LHCN-M2 (cell line): ENCODE results near the gene ATG7. TPM values are rescaled to one million over a fixed set of nuclear protein-coding genes. Genes with fewer than 3 reads are reported as not detected.
A peak's percentile ranks its signal among the peaks of the same experiment; 100 is the strongest.
"Not testable (repeated sequence)": the region's sequence is repeated elsewhere in the genome, so short reads cannot be mapped to it uniquely, and the experiment has no call there.

ENCODE experiments used
- DNase-seq: peaks from one replicate; pipeline ENCODE4 v3.0.0-alpha.2; 2012; ENCODE audit warnings: low read depth
- total RNA-seq: library from RNA; depleted of rRNA; stranded (reverse); fragments of >200 nt; gene quantifications from 2 replicates; pipeline ENCODE4 v1.2.3, GENCODE V29; 2014

The ATG7 gene
- total RNA-seq, 1 experiment from 2014 or later, result 48.1 TPM

- peak; percentile 25 for DNase-seq
Measured at GRCh38 chr3:11459186-11459824, 187.1 kb downstream of the ATG7 start.

GRCh38 chr3:11461226-11461625 lies 189.0 kb downstream of the ATG7 start:
- DNase-seq, result no peak

DNA sequence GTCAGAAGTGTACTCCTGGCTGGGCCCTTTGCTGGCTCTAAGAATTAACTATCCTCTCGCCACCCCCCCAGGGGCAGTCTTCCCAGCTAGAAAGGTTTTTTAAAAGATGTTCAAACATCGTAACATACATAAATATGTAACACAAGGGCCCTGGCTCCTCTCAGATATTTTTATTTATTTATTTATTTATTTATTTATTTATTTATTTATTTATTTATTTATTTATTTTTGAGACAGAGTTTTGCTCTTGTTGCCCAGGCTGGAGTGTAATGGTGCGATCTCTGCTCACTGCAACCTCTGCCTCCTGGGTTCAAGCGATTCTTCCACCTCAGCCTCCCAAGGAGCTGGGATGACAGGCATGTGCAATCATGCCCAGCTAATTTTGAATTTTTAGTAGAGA lies 190.5 kb downstream of the ATG7 start:
- not testable (repeated sequence) for DNase-seq

GRCh38 chr3:11463591-11463990 lies 191.4 kb downstream of the ATG7 start:
- no peak for DNase-seq

GRCh38 chr3:11464356-11464755 lies 192.2 kb downstream of the ATG7 start:
- no peak for DNase-seq

DNA sequence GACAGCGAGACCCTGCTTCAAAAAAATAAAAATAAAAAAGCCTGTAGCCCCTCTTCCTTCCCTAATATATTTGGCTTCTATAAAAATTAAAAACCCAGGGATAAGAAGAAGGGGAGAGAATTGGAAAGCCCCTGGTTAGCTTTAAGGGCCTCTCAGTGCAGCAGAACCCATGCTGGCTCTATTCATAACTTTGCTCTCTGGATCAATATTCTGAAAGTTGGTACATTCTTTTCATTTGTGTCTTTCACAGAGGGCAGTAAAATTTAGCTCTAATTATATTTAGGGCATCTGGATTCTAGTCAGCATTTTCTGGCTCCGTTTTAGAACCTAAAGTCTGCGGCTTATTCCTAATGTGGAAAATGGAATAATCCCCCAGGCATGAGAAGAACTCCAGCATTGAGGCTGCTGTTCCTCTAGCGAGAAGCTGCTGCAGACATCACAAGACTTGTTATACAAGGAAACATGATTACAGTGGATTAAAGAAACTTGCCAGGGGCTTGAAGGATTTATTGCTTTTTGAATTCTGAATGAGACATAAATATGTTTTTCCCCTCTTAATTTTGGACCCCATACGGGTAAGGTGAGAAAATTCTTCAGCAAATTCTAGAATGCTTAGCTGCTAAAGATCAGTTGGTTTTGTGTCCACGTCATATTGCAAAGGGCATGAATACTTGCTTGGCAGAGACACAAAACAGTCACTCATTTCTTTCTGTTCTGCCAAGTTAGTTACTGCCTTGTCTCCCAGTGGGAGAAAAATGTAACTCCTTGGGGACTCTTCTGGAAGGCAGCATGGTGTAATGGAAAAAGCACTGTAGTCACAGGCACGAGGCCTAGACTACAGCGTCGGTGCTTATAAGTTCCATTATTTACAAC lies 193.8 kb downstream of the ATG7 start:
- peak; percentile 74 for DNase-seq

DNA sequence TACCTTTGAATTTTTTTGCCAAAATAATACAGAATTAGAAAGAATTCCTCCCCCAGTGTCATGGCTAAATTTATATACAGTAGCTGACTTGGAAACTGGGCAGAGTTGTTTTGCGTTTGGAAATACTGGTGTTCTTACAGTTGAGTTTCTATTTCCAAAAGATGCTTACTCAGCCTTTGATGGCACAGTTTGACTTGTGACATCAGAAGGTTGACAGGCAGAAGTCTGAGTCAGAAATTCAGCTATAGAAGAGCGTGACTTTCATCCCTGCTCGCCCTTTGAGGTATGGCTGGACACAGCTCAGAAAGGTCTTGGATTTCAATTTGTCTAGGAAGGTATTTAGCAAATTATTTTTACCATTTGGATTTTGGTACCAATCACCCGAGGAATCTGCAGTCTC lies 195.7 kb downstream of the ATG7 start:
- no peak for DNase-seq

DNA sequence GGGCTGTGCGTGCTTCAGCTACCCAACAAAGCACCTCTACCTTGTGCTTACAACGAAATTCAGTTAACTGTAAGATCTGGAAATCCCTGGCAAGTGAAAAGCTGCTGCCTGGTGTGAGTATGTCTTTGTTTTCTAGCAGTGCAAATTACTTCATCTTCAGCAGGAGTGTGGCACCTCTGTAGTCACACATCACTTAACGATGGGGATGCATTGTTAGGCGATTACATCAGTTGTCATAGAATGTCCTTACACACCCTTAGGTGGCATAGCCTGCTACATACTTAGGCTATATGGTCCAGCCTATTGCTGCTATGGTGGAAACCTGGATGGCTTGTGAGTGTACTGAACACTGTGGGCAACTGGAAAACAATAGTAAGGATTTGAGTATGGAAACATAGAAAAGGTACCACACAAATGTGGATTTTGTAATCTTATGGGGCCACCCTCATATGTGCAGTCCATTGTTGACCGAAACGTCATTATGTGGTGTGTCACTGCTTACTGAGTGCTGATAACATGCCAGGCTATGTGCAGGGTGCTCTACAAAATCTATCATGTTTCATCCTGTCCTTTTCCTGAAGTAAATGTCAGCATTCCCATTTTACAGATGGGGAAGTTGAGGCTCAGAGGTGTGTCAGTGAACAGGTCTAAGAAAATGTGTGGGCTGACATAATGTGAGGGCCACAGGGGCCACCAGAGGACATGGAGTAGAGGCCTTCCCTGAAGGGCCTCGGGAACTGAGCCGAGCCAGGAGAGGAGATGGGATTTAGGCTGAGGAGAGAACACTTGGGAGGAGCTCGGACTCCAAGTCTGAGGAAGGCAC lies 198.0 kb downstream of the ATG7 start:
- DNase-seq, result no peak

DNA sequence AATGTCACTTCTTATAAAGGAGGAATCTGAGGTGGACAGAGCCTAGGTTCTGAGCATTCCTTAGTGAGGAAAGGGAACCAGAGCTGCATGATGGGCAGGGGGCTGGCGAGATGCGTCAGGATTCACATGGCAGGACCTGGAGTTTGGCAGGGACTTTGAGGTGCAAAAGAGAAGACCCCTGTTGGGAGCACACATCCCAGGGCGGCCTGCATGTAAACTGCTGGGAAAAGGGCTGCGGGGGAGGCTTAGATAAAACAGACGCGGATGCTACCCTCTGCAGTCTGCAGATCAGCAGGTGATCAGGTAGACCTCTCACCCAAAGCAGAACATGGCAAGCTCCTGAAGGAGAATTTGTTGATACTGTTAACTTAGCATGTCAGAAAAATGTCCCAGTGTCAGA lies 203.1 kb downstream of the ATG7 start:
- DNase-seq, result no peak

GRCh38 chr3:11476735-11477144 lies 204.5 kb downstream of the ATG7 start:
- no peak for DNase-seq

DNA sequence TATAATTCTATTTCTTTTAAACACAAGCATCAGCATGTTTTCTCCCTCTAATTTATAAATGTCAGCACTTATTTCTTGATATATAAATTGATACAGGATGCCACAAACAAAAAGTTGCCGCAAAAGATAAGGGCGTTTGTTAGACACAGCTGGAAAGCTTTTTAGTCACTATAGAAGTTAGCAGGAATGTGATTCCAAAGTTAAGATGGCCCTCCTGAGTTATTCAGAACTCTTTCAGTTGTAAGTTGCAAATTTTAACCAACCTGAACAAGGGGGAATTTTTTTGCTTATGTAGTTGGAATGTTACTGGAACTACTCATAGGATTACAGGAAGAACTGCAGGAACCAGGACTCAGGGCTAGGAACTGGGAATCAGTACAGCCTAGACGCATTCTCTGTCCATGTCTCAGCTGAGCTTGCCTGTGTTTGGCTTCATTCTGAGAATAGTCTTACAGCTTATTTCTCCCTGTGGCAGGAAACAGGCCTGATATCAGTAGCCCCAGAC lies 205.3 kb downstream of the ATG7 start:
- DNase-seq, result peak; percentile 57

DNA sequence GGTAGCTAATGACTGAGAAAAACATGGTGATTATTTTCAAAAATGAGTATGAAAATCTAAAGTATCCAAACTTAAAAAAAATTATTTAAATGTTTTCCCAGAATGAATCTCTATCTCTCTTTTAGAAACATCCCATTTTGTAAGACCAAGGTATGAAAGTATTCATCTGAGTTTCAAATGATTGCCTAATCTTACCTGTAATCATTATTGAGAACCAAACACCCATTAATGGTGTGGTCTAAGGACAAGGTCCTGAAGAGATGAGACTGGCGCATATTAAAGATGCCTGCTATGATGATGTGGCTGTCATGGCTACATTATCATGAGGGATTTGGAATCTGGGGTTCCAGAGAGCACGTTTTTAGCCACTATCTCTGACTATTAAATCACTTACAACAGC lies 206.0 kb downstream of the ATG7 start:
- DNase-seq, result no peak

GRCh38 chr3:11479221-11479620 lies 207.0 kb downstream of the ATG7 start:
- no peak for DNase-seq

DNA sequence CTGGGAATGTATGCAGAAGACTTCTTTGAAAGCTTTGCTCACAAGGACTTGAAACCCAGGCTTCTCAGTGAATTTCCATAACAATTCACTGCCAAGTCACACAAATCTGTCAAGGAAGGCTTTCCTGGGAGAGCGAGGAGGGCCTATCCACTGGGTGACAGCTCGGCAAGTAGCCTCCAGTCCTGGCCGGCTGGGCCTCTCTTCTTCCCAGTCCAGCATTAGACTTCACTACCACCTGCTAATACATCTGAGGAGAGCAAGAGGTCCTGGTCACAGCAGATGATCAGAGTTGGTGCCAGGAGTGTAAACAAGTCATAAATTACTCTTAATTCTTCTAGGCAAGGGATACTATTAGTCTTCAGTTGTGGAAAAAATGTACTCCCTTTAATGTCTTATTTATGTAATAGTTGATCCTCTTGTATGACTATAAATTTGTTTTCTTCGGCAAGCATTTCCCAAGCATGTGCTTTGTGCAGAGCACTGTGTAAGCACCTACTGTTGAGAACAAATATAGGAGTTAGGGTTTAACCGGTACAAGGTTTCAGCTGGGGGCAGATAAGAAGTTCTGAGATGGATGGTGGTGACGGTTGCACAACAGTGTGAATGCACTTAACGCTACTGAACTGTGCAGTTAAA lies 208.6 kb downstream of the ATG7 start:
- no peak for DNase-seq

DNA sequence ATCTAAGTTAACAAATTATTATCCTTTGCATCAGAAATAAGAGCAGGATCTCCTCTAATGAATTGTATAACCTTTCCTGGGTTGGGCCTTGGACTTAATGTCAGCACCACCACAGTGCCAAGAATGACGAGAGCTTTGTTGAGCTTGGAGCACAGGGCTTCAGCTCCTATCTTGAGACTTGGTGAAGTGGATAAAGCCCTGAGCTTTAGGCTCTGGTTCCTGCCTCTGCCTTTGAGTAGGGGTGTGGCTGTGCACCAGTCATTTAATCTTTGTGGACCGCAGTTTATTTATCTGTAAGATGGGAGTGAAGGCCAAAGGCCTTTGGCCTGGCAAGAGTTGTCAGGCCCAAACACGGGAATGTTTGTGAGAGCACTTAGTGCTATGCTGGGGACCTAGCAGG lies 209.4 kb downstream of the ATG7 start:
- DNase-seq, result no peak

DNA sequence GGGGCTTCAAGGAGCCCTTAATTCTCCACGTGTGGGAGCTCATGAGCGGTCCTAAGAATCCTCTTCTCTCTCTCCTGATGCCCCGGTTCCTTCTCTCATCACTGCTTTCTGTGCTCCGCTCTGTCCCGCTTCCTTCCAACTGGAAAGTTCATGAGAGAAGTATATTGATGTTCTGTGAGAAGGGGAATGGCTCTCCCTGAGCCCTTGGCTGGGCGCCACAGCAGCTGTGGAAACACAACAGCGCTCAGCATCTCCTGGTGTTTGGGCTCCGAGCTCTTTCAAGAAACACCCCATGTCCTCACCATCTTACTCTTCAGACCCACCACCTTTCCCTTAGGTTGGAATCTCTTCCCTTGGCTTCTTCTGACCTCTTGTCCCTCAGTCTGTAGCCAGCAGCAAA lies 209.8 kb downstream of the ATG7 start:
- peak; percentile 49 for DNase-seq

DNA sequence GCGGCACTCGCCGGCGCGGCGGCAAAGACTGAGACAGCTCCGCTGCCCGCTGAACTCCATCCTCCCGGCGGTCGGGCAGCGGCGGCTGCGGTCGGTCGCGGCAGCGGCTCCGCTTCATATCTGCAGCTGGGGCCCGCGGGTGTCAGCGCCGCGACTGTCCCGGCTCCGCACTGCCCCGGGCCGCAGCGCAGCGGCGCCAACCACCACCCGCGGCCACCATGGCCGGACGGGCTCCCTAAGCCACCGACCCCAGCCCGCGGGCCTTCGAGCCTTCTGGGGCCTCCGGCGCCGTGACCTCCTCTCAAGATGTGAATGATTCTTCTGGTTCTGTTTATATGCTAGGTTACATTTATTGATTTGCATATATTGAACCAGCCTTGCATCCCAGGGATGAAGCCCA lies 216.2 kb downstream of the ATG7 start:
- DNase-seq, result not testable (repeated sequence)

DNA sequence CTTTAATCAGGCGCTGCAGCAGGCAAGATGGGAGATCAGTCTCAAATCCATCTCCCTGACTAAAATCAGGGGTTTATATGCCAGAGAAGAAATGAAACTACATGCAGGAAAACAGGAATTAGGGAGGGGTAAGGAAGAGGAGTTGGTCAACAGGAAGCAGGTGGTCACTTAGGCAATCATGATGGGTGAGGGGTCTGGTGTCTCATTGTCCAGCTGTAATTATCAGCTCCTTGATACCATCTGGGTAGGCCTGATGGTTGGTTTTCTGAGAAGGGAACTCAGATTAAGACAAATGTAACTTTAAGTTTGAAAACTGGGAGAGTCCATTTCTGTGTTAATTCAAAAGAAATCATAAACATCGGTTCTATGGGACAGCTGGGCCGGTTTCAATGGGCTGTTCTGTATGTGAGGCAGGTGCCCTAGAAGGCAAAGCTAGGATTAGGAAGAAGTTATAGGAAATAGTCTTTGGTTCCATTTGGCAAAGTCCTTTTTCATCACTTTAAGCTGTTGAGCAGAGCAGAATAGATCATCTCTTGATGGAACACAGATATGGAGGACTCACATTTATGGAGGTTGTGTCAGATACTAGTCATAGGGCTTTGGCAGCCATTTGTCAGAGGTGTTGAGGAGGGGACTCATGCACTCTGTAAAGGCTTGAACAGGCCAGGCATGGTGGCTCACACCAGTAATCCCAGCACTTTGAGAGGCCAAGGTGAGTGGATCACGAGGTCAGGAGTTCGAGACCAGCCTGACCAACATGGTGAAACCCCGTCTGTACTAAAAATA lies 222.1 kb downstream of the ATG7 start:
- DNase-seq, result no peak

DNA sequence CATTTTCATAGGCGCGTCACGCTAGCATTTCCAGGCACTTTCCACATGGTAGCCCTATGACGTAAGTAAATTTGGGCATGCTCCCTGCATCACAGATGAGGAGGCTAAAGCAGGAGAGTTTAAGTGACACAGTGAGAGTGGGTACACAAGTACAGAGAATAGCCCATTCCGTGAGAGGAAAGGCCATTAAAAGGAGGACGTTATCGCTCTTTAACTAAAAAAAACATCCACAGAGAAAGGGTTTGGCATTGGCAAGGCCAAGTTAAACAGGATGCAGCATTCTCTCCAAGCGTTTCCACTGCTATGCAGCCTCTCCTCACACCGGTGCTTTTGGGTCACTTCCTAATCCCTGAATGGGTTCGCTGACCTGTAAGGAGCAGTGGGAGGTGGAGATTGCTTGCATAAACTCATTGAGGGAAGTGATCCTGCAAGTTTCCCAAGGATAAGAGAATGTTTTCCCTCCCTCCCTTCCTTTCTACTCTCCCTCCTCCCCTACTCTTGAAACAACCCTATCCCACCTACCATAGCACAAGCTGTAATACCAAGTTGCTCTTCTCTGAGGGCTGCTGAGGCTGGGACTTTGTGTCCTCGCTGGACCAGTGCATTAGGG lies 223.9 kb downstream of the ATG7 start:
- no peak for DNase-seq

DNA sequence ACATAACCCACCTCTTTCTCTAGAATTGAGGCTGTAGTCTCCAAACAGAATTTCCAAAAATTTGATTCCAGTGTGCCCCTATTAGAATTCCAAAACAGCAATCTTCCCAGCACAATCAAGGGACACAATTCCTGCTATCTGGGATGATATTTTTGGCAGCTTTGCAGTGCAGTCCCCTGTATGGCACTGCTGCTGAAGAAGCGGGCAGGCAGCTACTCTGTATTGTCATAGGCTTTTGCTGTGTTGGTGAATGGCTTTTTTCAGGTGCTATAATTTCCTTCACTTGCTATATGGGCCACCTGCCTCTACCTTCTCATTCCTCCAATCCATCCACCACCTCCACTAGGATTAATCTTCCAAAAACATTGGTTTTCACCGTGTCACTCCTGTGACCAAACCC lies 226.0 kb downstream of the ATG7 start:
- no peak for DNase-seq
